ENCODE measurements around the gene RALGAPA2.
"Not testable (repeated sequence)": the region's sequence is repeated elsewhere in the genome, so short reads cannot be mapped to it uniquely, and the experiment has no call there.

RALGAPA2 gene

GRCh38 chr20:20362774-20363433, 349.5 kb downstream of the RALGAPA2 start:
- DNase-seq: no peak

GRCh38 chr20:20360464-20360863, 352.0 kb downstream of the RALGAPA2 start:
- DNase-seq: peak; percentile 61

- DNase-seq: no peak
These were observed 352.8 kb downstream of the RALGAPA2 start for GRCh38 chr20:20359628-20360027.

DNA sequence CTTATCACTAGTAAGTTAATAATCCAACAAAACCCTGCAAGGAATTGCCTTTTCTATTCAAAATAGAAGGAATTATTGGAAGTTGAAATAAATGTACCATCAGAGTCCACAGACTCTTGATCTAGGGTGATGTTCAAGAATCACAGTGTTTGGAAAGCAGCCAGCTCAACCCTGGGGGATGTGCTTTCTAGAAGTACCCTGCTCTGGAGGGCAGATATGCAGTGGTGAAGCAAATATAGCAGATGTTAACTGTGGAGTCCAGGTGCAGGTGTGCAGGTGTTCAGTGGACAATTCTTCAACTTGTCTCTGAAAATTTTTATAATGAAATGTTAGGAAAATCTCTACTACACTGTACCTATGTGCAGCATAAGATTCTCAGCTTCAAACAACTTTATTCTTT, 353.6 kb downstream of the RALGAPA2 start:
- no peak for DNase-seq

DNA sequence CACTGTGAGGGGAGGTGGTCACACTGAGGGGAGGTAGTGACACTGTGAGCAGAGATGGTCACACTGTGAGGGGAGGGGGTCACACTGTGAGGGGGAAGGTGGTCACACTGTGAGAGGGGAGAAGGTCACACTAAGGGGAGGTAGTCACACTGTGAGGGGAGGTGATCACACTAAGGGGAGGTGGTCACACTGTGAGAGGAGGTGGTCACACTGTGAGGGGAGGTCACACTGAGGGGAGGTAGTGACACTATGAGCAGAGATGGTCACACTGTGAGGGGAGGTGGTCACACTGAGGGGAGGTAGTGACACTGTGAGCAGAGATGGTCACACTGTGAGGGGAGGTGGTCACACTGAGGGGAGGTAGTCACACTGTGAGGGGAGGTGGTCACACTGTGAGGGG, 356.9 kb downstream of the RALGAPA2 start:
- not testable (repeated sequence) for DNase-seq

DNA sequence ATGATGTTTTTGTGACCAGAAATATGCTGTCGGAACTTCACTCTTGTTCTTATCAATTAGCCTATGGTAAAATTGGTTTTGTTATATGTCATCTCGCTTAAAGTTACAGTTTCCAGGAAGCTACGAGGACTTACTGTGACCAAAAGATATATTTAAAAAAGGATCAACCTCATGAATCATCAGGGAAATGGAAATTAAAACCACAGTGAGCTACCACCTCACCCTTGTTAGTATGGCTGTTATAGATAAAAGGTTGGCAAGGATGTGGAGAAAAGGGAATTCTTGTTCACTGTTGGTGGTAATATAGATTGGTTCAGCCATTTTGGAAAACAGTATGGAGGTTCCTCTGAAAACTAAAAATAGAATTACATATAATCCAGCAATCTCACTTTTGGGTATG, 358.9 kb downstream of the RALGAPA2 start:
- no peak for DNase-seq

- no peak for DNase-seq
These were observed 368.0 kb downstream of the RALGAPA2 start for GRCh38 chr20:20344476-20344875.

DNA sequence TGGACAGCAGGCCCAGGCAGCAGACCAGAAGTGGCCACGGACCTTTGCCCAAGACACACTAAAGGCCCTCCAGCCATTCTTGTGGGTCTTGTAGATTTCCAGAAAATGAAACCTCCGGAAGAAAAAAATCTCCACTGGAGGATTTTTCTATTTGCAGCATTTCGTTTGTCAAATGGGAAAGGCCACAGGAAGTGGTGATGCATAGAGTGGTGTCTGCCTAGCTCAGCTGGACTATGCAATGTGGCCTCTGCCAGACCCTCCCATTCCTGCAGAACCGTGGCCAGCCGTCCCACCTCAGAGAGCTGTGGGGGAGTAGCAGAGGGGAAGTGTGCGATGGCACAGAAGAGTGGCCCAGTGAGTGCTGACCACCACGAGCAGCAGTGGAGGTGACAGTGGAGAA, 368.5 kb downstream of the RALGAPA2 start:
- no peak for DNase-seq

Measured in activated CD8-positive, alpha-beta memory T cell treated with anti-CD3 and anti-CD28 coated beads for 24 hours (primary cell).